NCI-H2029 (cell line): ENCODE results near the gene CENPF.

ENCODE experiments used
- DNase-seq: peaks from one replicate; lab custom pipeline; 2025; lab: John Stamatoyannopoulos, UW

The CENPF gene

DNA sequence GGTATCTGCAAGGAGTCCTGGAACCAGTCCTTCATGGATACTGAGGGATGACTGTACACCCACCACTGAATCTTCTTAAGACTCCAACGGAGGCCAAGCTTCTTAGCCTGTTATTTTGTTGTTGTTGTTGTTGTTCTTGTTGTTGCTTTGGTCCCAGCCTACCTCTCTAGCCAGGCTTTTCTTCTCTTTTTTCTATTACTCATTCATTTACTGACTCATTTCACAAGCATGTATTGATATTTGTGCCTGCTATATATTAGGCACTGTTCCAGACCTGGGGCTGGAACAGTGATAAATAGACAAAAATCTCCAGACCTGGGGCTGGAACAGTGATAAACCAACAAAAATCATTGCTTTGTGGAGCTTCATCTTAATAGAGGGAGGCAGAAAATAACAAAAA lies 20.4 kb downstream of the CENPF start:
- DNase-seq: no peak

DNA sequence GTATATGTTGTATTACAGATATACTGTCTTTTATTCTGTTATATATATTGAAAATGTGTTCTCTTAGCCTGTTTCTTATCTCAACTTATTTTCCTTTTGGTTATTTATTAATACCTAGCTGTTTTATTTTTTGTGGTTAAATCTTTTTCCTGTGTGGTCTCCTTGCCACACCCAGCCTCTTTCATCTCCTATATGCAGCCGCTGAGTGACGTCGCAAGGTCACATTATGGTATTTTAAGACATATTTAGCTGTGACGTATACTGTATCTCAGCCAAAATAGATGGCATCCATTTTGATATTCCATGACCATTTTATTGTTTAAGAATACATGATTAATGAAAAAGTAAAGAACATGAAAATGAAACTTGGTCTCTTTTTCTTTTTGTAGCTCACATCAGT lies 29.1 kb downstream of the CENPF start:
- DNase-seq: no peak

DNA sequence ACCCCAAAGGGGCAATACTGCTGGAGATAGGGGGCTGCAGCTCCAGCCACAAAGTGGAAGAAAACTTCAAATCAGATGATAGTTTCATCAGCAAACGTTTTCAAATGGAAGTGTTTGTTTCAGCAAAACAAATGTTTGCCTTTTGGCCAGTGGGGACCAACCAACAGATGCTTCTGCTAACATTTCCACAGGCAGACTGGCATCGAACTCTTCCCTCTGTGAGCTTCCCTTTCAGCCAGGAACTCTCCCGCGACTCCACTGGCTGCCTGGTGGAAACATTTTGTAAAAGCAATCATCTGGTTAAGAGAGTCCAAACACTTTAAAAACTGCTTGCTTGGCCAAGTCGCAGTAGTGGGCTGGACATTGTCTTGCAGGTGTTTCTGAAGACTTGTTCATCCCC lies 30.7 kb downstream of the CENPF start:
- DNase-seq: no peak

DNA sequence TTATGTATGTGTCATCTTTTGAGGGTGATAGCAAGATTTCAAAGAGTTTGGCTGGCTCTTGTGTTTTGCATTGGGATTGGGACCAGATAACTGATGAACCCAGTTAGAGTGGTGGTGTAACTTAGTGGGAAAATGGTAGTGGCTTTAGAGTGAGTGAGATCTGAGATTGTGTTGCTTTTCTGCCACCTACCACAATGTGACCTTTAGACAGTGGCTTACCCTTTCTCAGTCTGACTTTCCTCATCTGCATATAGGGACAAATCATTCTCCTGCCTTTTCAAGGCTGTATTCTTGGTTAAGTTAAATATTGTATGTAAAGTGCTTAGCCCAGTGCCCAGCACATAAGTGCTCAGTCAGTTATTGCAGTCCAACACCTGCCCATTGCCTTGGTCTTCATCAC lies 31.3 kb downstream of the CENPF start:
- DNase-seq: no peak

DNA sequence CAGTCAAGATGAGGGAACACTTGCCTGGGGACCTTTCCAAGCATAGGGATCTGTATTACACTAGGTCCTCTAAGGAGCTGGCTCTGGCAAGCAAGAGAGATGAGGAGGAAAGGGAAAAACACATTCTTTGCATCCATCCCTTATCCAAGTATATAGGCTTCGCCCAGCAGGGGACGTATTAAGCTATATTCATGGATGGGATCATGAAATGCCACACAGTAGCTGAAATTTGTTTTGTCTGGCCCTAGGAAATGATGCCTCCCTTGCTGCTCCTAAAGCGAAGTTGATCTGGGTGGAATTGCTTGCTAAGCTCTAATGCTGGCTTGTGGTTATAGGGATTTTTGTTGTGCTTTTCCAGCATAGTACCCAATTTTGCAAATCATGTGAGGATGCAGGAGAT lies 32.1 kb downstream of the CENPF start:
- no peak for DNase-seq

DNA sequence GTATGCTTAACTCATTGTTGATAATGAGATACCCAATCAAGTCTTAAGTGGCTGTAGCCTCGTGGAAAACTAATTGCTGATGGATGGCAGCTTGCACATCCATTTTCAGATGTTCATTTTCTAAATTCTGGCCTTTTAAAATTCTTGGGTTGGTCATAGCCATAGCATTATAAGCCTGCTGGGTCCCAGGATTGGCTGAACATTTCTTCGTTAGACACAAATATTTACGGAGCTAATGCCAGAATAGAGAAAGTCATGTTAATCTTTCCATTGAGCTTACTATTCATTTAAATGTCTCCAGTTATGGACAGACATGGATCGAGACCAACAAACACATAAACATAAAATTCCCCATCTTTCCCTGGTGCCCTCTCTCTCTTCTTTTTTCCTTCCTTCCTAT lies 32.5 kb downstream of the CENPF start:
- no peak for DNase-seq

DNA sequence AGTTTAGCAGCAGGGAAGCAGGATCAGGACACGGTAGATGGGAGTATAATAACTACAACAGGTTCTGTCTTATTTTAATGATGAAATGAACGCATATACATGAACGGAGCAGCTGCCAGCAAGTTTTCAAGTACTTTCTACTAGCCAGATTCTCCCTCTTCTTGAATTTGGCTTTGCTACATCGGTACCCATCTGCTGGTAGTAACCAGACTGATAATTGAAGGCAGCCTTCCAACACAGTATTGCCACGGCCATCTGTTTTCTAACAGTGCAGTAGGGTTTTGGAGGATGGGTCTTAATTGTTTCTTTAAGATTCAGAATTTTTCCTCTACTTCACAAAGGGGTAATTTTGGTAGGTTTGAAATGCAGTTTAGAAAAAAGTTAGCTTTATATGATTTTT lies 33.4 kb downstream of the CENPF start:
- DNase-seq: no peak

DNA sequence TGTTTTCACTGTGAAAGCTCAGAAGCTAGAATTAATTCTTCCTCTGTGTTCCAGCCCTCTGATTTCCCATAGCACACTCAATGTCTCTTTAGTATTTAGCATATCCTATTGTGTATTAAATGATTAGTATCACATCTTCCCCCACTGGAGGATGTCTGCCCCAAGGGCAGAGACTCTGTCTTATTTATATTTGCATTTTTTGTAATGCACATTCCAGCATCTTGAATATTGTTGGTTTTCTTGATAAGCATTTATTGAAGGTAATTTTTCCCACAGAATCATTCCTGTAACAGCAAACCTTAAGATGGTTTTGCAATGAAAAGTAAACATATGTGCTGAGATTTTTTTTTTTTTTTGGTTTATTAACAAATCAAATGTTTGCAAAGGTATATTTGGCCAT lies 34.1 kb downstream of the CENPF start:
- no peak for DNase-seq

DNA sequence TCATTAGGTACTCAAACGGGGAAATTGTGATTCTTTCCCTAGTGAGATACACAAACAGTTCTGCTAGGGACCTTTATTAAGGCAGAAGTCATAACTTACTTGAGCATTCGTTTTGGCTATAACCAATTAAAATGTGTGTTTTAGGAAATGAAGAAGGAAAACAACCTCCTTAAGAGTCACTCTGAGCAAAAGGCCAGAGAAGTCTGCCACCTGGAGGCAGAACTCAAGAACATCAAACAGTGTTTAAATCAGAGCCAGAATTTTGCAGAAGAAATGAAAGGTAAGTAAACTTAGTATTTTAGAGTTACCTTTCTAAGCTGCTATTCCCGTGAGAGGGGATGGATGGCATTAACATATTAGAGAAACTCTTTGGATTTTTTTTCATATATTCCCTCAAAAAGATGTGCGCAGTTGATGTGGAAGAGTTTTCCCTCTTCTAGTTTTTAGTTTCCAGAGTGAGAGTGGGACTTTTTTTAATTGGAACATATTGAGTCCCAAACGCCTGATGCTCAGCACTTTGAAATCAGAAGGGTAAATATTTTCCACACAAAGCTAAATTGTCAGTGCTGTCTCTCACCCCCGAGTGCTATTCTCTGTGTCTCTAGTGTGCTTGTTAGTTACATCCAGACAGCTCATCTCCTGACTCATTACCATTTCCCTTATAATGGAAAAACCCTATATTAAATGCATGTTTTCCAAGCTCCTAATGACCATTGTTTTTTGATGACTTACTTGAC lies 34.9 kb downstream of the CENPF start:
- DNase-seq: no peak

DNA sequence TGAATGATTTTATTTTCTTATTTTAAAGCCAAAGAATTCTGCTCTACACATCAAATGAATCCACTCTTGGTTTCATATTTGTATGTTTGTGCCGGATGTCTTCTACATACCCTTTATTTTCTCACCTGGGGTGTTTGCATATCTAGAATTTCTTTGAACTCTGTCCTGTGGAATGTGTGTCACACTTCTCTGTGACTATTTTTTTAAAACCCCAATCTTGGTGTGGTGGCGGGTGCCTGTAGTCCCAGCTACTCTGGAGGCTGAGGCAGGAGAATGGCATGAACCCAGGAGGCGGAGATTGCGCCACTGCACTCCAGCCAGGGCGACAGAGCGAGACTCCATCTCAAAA lies 35.4 kb downstream of the CENPF start:
- DNase-seq: no peak

DNA sequence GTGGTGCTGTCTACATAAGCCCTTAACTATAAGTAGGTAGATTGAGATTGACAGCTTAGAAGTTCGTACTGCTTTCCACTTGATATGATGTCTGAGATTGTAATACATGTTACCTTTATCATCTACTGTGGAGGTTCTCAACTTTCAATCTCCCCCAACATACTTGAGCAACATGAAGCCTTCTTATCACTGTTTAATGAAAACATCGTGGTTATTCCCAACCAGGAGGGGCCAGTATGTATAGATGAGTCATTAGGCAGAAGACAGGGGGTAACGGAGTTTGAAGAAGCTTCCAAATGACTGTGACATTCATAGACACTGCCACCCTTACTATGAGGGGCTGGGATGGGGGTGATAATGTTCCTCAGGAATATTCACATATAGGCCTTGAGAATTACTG lies 36.0 kb downstream of the CENPF start:
- DNase-seq: no peak

DNA sequence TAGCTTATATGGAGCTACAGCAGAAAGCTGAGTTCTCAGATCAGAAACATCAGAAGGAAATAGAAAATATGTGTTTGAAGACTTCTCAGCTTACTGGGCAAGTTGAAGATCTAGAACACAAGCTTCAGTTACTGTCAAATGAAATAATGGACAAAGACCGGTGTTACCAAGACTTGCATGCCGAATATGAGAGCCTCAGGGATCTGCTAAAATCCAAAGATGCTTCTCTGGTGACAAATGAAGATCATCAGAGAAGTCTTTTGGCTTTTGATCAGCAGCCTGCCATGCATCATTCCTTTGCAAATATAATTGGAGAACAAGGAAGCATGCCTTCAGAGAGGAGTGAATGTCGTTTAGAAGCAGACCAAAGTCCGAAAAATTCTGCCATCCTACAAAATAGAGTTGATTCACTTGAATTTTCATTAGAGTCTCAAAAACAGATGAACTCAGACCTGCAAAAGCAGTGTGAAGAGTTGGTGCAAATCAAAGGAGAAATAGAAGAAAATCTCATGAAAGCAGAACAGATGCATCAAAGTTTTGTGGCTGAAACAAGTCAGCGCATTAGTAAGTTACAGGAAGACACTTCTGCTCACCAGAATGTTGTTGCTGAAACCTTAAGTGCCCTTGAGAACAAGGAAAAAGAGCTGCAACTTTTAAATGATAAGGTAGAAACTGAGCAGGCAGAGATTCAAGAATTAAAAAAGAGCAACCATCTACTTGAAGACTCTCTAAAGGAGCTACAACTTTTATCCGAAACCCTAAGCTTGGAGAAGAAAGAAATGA lies 37.6 kb downstream of the CENPF start:
- DNase-seq: no peak

DNA sequence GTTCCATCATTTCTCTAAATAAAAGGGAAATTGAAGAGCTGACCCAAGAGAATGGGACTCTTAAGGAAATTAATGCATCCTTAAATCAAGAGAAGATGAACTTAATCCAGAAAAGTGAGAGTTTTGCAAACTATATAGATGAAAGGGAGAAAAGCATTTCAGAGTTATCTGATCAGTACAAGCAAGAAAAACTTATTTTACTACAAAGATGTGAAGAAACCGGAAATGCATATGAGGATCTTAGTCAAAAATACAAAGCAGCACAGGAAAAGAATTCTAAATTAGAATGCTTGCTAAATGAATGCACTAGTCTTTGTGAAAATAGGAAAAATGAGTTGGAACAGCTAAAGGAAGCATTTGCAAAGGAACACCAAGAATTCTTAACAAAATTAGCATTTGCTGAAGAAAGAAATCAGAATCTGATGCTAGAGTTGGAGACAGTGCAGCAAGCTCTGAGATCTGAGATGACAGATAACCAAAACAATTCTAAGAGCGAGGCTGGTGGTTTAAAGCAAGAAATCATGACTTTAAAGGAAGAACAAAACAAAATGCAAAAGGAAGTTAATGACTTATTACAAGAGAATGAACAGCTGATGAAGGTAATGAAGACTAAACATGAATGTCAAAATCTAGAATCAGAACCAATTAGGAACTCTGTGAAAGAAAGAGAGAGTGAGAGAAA lies 38.4 kb downstream of the CENPF start:
- no peak for DNase-seq

DNA sequence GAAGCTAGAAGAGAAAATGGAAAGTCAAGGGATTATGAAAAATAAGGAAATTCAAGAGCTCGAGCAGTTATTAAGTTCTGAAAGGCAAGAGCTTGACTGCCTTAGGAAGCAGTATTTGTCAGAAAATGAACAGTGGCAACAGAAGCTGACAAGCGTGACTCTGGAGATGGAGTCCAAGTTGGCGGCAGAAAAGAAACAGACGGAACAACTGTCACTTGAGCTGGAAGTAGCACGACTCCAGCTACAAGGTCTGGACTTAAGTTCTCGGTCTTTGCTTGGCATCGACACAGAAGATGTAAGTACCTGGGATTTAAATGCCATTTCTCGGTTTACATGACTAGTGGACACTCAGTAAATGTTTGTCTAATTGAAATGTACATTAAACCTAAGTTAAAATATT lies 40.0 kb downstream of the CENPF start:
- no peak for DNase-seq

DNA sequence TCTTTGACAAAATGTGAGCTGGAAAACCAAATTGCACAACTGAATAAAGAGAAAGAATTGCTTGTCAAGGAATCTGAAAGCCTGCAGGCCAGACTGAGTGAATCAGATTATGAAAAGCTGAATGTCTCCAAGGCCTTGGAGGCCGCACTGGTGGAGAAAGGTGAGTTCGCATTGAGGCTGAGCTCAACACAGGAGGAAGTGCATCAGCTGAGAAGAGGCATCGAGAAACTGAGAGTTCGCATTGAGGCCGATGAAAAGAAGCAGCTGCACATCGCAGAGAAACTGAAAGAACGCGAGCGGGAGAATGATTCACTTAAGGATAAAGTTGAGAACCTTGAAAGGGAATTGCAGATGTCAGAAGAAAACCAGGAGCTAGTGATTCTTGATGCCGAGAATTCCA lies 42.7 kb downstream of the CENPF start:
- DNase-seq: no peak

DNA sequence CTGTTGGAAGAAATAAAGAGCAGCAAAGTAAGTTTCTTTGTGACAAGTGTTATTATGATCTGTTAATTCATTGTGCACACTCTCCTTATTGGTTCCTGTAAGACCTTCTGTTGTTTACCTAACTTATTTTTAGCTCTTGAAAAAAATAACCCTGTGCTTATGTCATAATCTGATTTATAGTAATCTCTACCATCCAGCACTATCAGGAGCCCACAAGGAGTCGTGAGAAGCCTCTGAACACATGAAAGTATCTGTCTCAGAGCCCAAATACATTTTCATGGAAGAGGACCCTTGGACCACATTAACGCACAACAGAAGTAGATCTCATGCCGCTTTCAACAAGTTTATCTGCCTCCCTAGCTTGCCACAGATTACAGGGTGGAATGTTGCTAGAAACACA lies 45.8 kb downstream of the CENPF start:
- no peak for DNase-seq

DNA sequence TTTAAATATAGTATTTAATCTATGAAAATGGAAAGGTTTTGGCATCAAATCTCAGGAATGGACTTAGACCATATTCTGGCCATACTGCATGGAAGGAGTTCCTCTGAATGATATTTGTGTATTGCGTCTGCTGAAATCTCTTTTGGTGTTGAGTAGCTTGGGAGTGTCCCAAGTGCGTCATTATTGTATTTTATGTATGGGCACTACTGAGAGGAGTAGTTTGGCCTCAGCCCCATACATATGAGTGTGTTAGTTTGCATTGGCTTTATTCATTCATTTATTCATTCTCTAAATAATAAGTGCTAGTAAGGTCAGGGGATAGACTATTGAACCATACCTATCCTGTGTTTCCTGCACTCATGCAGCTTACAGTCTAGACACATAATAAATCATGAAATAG lies 46.6 kb downstream of the CENPF start:
- no peak for DNase-seq

DNA sequence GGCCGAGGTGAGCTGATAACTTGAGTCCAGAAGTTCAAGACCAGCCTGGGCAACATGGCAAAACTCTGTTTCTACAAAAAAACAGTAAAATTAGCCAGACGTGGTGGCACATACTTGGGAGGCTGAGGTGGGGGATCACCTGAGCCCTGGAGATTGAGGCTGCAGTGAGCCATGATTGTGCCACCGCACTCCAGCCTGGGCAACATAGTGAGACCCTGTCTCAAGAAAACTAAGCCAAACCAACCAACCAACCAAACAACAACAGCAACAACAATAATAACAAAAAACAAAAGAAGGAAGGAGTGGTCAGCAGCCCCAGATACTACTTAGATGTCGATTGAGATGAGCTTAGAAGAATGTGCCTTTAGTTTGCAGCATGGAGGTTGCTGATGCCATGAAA lies 47.7 kb downstream of the CENPF start:
- no peak for DNase-seq

DNA sequence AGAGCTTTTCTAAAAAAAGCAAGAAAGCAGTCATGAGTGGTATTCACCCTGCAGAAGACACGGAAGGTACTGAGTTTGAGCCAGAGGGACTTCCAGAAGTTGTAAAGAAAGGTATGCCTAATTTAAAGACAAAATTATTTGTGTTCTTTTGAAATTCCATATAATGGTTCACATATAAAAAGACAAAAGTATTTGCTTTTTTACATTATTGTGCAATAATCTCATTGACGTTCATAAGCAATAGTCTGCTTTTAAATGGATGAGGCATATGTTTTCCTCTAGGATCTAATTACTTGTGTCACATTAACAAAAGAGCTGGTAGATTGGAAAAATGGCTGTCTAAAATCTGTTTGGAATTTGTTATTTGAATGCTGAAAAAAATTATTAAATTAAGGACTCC lies 54.3 kb downstream of the CENPF start:
- DNase-seq: no peak

DNA sequence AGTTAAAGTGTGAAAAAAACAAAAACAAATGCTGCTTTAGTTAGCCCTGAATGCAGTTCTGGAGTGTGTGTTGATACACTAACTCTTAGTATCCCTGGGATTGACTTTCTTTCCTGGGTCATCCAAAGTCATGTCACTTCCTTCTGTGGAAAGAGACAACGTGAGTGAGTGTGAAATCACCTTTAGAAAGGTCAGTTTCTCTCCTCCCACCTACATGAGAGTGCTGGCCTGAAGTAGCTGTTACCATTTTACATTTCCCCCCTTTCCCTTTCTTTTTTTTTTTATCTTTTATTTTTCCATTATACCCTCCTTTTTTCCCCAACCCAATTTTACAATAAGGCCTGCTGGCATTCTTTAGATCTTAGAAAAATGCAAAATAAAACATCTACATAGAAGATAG lies 55.2 kb downstream of the CENPF start:
- no peak for DNase-seq

DNA sequence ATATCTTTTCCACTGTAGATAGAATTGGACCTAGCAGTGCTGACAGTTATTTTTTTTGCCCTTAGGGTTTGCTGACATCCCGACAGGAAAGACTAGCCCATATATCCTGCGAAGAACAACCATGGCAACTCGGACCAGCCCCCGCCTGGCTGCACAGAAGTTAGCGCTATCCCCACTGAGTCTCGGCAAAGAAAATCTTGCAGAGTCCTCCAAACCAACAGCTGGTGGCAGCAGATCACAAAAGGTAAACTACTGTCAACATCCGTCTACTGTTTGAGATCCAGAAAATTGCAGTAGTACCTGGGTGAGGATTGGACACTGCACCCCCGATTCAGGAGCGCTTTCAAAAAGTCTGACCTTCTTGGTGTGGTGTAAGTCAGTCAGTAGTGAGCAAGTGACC lies 55.8 kb downstream of the CENPF start:
- DNase-seq: no peak

DNA sequence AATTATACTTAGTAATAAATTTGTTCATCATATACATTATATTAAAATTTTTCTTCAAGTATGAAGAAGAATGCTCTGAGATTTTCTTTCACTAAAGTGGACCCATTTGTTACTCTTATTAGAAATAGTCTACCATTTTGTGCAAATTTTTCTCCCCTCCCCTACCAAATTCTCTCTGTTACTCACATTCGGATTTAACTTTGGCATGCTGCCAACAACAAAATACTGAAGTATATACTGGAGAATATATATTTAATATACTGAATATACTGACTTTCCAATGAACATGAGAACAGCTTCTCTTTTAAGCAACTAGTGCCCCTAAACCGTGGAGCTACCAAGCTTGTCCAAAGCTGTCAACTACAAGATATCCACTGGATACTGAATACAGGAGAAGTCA lies 57.2 kb downstream of the CENPF start:
- DNase-seq: no peak

DNA sequence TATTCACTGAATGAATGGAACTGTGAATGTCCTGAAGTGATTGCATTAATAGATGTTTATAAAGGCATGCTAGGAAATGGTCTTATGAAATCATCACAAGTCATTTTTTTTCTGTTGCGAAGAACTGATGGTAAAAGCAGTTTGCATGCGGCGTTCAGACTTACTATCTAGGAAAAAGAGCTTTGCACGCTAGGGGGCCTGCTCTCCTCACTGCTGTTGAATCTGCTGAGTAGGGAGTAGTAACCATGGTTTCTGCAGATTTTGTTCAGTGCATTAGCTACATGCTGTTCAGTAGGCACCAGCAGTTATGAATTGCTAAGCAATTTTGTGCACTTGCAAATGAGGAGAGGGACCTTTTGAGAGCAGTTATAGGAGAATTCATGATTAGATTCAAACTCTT lies 57.9 kb downstream of the CENPF start:
- DNase-seq: no peak
